Frontal cortex (tissue), 4 donors: Measurements from ENCODE around the gene INO80E. TPM values are rescaled to one million over a fixed set of nuclear protein-coding genes. Genes with fewer than 3 reads are reported as not detected.

ENCODE experiments used
- DNase-seq, 2 donors: peaks; one replicate each; pipeline ENCODE4 v3.0.0; 2012; ENCODE audit warnings: low spot score in 2 of 2
- FAIRE-seq: peaks from 2 replicates; lab custom pipeline; 2012; peaks lifted over from hg19 to GRCh38; lab: Jason Lieb, UNC
- total RNA-seq: library from RNA; depleted of rRNA; stranded (reverse); fragments of >200 nt; gene quantifications from one replicate; pipeline ENCODE4 v1.2.3, GENCODE V29; 2014
- donor health status: control.
- donor health status: control.
- donor health status: control.

INO80E gene
- total RNA-seq, 1 donor from 2014 or later: 22.0 TPM

DNA sequence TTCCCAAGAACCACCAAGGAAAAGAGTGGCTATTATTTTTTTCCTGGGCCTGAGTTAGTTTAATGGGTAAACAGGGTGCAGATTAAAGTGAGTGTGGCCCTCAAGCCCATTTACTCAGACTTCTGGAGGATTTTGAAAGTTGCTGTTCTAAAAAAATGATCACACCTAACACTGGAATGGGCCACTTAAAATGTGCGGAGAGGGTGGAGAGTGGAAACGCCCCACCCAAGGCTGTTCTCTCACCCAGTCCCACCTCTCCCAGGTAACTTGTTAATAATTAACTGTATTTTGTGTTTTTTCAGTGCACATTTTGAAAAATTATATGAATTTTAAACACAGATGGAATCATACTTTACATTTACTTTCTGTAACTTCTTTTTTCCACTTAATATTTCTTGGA lies 6.0 kb upstream of the INO80E start:
- FAIRE-seq (no peak), DNase-seq (no peak)

DNA sequence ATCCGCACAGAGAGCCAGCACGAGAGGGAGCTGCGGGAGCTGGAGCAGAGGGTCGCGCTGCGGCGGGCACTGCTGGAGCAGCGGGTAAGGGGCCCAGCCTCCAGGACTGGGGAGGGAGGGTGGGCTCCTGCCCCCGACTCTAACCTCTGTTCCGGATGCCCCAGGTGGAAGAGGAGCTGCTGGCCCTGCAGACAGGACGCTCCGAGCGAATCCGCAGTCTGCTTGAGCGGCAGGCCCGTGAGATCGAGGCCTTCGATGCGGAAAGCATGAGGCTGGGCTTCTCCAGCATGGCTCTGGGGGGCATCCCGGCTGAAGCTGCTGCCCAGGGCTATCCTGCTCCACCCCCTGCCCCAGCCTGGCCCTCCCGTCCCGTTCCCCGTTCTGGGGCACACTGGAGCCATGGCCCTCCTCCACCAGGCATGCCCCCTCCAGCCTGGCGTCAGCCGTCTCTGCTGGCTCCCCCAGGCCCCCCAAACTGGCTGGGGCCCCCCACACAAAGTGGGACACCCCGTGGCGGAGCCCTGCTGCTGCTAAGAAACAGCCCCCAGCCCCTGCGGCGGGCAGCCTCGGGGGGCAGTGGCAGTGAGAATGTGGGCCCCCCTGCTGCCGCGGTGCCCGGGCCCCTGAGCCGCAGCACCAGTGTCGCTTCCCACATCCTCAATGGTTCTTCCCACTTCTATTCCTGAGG lies 5.0 kb upstream of the INO80E start:
- FAIRE-seq: no peak
- DNase-seq: no peak

DNA sequence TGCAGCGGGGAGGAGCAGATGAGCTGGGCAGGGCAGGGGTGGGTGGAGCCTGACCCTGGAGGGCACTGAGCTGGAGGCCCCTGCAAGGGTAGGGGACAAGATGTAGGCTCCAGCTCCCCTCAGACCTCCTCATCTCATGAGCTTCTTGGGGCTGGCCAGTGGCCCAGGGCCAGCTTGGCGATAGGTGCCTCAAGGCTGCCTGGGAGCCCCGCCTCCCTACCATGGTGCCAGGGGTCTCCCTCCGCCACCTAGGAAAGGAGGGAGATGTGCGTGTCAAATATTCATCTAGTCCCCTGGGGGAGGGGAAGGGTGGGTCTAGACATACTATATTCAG lies 4.5 kb upstream of the INO80E start:
- DNase-seq: no peak
- no peak for FAIRE-seq

DNA sequence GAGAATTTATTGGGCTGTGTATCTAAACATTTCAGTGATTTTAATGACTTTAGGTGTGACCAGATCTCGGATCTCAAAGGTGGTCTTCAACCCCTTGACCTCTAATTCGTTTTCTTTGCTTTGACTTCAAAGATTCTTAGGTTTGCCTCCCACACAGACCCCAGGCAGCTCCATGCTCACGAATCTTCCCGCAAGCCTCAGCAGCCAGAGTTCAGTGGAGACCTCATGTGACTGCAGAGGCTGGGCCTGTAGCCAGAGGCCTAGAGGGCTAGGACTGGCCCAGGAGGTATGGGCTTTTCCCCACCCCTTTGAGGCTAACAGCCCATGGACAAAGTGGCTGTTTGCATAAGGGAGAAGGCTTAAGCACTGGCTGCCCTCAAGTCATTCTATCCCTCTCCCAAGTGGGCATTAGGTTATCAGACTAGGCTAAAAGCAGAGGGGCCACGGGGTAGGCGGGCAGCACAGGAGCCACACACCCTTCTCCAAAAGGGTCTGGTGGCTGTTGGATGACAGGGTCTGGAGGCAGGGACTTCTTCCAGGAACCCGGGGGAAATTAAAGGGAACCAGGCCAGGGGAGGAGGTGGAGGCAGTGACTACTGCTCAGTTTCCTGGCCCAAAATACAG lies 3.6 kb upstream of the INO80E start:
- DNase-seq (no peak), FAIRE-seq (no peak)

DNA sequence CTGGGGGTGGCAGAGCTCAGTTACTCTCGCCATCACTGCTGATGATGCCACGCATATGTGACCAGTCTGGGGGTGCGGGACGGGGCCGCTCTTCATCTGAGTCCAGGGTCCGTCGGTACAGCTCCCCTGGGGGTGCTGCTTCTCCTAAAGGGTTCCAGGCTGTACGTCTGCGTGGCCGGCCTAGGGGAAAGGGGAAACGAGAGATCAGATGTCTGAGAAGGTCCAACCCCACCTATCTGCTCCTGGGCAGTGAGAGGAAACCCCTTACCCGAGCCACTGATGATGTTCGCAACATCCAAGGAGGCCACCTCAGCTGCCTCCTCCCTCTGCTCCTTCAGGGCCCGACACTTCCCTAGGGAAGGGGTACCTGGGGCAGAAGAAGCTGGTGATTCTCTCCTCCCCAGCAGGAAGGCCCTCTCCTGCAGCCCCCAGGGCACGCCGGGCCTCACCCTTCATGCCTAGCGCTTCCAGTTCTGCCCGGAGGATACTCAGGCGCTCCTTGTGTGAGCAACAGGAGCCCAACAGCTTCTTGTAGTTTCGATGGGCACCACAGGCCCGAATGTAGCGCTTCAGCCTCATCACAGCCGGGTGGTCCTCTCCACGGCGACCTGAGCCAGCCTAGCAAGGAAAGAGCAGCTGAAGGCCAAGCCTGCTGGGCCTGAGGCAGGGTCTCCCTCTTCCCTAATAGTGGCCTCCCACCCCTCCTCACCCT lies 2.7 kb upstream of the INO80E start:
- no peak for FAIRE-seq
- DNase-seq: no peak

DNA sequence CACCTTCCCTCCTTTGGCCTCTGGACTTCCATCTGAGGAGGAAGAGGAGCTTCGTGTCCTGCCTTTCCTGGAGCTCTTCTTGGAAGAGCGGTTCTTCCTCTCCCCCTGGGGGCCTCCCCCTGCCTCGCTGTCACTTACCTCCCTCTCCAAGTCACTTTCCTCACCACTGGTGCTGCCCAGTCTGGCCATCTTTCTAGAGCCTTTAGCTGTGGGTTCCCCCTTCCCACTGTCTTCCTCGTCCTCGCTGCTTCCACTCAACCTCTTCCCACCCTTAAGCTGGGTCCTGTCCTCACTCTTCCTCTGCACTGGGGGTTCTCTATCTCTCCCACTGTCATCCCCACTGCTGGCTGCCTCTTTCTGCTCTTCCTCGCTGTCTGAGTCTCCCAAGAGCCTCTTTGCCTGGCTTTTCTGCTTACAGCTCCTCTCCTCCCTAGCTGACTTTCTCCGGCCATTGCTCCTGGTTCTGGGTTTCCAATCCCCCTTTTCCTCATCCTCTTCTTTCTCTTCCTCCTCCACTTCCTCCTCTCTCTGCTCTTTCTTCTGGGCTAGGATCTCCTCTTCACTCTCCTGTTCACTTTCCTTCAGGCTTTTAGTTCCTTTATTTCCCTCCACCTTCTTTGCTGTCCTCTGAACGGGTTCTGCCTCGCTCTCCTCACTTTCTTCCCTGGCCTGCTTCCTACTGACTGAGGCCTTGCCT lies 2.0 kb upstream of the INO80E start:
- no peak for DNase-seq
- FAIRE-seq: no peak

DNA sequence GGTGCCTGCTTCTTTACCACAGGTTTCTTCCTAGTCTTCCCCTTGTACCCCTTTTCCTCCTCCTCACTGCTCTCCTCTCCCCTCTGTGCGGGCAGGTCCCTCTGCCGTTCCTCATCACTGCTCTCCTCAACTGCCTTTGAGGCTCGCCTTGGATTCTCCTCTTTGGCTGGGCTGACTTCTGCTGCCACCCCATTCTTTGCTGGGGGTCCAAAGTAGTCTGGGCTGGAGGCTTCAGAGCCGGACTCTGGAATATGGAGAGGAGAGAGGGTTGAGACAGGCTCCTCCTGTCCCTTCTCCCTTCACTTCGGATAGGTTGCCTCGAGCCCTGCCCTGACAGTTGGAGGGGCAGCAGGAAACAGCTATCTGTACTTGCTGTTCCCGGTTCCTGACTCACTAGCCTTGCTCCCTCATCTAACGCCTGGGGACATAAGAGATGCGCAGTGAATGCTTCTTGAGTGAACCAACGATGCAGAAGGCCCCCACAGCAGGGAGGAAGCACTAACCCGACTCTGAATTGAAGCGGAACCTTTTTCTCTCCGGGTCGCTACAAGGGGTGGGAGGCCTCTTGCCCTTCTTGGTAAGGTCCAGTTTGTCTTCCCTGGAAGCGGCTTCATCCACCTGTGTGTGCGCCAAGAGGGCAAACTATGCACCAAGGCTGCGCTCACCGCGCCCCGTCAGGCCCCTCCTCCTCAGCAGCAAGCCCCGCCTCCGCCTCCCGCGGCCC lies 1.3 kb upstream of the INO80E start:
- FAIRE-seq (no peak), DNase-seq (peak; percentile 70 to 75)

DNA sequence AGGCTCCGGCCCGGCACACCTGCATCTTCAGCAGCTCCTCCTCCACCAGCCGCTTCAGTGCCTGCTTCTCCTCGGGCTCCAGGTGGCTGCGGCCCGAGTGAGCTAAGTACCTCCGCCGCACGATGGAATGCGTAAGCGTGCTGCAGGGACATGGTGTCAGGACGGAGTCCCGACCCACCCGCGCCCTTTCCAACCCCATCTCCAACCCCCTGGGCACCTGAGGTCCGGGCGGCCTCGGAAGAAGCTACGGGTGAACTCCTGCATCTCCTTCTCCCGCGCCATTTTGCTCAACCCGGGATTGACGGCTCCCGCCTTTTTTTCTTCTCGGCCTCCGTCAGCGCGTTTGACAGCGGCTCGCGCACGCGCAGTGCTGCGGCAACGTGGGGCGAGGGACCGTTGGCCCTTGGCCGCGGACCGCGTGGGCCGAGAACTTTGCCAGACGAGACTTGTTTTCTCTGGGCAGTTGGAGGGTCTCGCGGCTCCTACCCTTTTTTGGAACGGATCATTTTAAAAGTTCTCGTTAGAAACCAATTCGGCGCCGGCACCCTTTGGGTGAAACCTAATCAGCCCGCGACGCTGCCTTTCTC lies 624 bp upstream of the INO80E start, which contains the start of gene HIRIP3:
Gene HIRIP3 (minus strand): TSS at position 294 of the 587 bp plus-strand sequence. CDS start 12 bp downstream, at position 282.
- no peak for FAIRE-seq

DNA sequence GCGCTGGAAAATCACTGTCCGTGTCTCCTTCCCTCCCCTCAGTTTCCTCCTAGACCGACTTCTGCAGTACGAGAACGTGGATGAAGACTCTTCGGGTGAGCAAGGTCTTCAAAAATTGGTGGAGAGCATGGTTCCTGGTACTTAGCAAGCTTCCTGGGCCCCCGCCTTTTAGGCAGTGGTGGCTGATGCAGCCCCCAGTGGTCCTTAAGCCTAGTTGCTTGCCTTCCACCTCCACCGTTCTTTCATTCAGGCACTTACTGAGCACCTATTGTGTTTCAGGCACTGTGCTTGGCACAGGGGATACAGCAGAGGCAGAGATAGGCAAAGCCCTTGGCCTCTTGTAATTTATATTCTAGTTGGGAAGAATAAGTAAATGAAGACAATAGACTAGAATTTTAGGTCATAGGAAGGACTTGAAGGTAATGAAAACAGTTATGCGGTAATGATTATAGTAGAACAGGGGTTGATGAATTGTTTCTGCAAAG lies 767 bp downstream of the INO80E start:
- FAIRE-seq (no peak), DNase-seq (no peak)

More for the DNA sequence above, 624 bp upstream of the INO80E start, which contains the start of gene HIRIP3:
- peak; percentile 89 to 91 for DNase-seq

DNA sequence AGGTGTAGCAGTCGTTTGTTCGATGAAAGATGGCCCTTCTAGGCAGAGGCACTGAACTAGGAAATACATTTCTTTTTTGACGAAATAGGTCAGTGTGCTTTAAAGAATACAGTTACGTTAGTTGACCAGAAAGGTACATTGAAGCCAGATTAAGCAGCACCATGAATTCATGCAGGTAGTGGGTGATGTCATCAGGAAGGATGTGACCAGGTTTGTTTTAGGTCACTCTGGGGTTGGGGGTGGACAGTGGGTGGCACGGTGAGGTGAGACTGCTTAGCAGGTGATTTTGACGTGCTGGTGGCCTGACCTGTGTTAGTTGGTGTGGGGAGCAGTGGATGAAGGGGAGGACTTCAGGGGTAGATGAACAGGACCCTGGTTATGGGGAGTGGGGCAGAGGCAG lies 3.6 kb downstream of the INO80E start:
- FAIRE-seq (no peak), DNase-seq (no peak)

DNA sequence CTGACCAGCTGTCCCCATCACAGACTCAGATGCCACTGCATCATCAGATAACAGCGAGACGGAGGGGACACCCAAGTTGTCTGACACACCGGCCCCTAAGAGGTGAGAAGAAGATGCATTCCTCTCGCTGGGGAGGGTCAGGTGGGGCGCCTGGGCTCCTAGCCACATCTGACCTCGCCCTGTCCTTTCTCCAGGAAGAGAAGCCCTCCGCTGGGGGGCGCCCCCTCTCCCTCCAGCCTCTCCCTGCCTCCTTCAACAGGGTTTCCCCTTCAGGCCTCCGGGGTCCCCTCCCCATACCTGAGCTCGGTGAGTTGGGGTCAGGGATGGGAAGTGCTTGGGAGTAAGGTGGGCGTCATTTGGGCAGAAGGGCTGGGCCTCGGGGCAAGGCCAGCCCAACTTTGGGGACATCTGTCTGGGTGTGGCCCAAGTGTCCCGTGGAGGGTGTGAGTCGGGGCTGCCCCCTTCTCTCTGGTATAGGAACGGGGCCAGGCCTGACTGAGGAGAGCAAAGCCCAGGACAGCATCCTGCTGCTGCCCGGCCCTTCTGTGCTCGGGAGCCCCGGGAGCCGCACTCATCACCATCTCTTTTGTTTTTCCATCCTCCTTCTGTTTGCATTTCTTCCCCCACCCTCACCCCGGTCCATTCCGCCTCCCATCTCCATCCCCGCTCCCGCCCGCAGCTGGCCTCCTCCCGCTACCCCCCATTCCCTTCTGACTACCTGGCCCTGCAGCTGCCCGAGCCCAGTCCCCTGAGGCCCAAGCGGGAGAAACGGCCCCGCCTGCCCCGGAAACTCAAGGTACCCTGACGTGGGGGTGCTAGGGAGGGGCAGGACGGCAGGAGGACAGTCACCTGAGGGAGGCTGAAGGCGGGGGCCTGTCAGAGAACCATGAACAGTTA lies 4.9 kb downstream of the INO80E start:
- no peak for DNase-seq
- no peak for FAIRE-seq

DNA sequence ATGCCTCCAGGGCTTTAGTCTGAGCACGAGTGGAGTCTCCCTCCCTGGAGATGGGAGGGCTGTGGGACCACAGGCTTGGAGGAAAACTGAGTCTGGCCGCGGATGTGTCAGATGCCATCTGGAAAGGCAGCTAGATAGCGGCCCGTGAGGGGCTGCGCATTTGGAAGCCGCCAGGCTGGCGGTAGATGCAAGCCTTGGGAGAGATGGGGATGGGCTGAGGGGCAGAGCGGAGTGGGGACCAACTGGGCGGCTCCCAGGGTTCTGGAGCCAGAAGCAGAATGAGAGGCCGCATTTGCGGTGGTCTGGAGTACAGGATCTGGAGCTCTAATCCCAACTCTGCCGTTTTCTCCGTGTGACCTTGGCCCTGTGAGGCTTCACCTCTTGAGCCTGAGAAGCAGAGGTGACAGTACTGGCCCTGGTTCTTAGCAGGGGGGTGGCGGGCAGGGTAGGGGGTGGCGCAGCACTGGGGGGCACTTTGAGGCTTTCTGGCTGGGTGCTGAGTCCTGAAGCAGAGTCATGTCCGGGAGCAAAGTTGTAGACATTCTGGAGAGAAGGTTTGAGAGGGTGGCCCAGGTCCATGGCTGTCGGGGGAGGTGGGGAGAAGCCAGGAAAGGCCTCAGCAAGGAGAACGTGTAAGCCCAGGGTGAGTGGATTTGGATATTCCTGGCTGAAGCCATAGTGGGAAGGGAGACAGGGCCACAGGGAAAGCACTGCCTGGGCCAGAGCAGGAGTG lies 6.7 kb downstream of the INO80E start:
- DNase-seq (no peak), FAIRE-seq (no peak)

DNA sequence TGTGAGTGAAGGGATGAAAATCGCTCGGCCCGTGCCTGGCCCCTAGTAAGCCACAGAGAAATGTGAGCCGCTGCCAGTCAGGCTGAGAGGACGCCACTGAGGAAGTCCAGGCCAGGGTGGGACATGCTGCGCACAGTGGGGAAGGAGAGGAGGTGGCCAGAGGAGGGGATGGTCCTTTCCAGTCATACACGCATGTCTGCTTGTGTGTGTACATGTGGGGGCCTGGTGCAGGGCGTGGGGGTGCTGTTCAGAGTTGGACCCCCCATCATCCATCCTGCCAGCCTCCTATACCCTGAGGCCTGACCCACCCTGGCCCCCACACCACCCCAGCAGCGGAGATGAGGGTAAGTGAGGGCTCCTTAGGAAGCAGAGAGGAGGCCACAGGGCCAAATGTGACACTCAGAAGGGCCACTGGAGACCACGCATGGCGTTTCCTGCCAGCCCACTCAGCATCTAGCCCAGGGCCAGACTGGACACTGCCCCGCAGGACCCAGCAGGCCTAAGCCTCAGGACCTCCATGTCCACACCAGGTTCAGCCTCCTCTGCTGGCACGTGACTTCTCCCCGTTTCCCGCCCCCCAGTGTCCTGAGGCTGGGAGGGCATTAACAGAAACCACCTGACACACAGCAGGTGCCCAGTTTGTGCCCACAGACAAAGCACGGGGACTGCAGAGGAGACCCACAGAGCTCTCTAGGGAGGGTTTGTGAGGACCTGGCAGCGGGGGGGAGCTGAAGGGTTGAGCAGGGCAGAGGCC lies 7.8 kb downstream of the INO80E start:
- DNase-seq (no peak), FAIRE-seq (no peak)

DNA sequence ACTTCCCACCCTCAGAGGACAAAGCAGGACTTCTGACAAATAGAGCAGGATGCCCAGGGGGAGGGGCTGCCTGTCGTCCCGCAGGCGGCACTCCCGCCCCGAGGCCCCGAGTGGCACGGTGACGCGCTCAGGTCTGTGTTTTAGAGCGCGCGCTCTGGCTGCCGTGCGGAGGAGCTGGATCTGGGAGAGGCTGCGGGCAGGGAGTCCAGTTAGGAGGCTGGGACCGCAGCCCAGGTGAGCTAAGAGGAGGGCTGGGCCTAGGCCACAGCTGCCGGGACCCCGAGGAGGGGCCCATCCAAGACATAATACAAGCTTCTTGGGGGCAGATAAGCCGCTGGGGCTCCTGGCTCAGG lies 8.4 kb downstream of the INO80E start:
- FAIRE-seq: no peak

DNA sequence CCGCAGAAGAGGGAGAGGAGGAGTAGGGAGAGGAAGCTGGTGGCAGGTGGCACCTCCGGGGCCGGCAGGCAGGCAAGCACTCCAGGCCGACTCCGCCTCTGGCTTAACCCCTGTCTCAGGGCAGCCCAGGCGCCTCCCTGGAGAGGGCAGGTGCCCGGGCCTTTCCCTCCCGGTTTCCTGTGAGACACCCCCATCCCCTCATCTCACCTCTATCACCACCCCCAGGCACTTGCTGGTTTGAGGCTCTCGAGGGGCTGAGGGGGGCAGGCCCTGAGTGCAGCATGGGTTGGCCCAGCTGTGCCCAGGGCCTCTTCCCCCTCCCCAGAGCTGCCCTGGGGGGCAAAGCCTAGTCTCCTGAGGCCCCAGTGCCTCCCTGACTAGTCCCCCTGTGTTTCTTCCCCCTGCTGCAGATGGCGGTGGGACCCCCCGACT lies 8.8 kb downstream of the INO80E start:
- DNase-seq (no peak), FAIRE-seq (no peak)

More for the DNA sequence above, 8.4 kb downstream of the INO80E start:
- DNase-seq: no peak

DNA sequence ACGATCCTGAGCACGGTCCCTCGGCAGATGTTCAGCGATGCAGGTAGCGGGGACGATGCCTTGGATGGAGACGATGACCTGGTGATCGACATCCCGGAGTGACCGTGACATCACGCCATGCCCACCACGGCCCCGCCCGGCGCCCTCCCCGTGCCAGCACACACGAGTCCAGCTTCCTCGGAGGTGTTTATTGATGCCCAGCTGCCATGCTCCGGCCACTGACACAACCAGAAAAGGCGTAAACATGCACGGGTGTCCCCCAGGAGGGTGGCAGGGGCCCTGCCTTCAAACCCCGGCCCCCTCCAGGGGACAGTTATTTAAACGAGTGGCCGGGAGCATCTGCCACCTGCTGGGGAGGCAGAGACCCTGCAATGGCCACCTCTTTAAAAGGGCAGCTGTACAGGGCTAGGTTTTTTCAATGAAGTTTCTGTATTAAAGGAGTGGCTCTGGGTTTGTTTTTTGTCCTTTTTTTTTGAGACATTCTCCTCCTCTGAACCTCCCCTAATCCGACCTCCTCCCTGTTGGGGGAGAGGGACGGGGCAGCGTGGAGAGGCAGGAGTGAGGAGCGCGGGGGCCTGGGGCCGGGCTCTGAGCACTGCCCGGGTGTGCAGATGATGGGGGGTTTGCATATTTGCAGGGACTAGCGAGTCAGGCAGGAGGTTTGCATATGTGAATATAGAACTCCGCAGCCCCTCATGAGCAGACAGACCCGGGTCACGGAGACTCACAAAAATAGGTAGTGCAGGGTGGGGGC lies 9.5 kb downstream of the INO80E start:
- peak; percentile 74 to 85 for DNase-seq
- no peak for FAIRE-seq
